Progenitor cell of endocrine pancreas (in vitro differentiated cells): ENCODE data around the gene MPRIP. TPM values are rescaled to one million over a fixed set of nuclear protein-coding genes. Genes with fewer than 3 reads are reported as not detected.

Experiments
- DNase-seq: peaks from one replicate; pipeline ENCODE4 v3.0.0; 2021; ENCODE audit warnings: low spot score; ENCODE audit not compliant: unreplicated experiment
- H3K27ac Mint-ChIP-seq: 2 replicates; pipeline ENCODE4 v1.8.0; 2021; ENCODE audit warnings: mild to moderate bottlenecking, moderate library complexity, mixed read lengths
- H3K27me3 Mint-ChIP-seq: 2 replicates; pipeline ENCODE4 v1.8.0; 2021; ENCODE audit warnings: mixed read lengths
- H3K36me3 Mint-ChIP-seq: 2 replicates; pipeline ENCODE4 v1.8.0; 2022; ENCODE audit warnings: mixed read lengths; ENCODE audit not compliant: insufficient read depth
- H3K4me1 Mint-ChIP-seq: 2 replicates; pipeline ENCODE4 v1.8.0; 2021; ENCODE audit warnings: low read depth, mixed read lengths
- H3K4me3 Mint-ChIP-seq: 2 replicates; pipeline ENCODE4 v1.8.0; 2021; ENCODE audit warnings: low read depth, mild to moderate bottlenecking, moderate library complexity, mixed read lengths
- H3K9me3 Mint-ChIP-seq: 2 replicates; pipeline ENCODE4 v1.8.0; 2021; ENCODE audit warnings: low read depth, mixed read lengths
- total RNA-seq: library from RNA; stranded (reverse); gene quantifications from 2 replicates; pipeline ENCODE4 v1.2.1, GENCODE V29; 2021
- TF ChIP-seq, protein P1 (sequence below): fragments of 200-600 bp; sonication (generic); IDR thresholded peaks from one replicate; pipeline ENCODE4 v1.5.0; 2021; ENCODE audit warnings: antibody characterized with exemption, mild to moderate bottlenecking; ENCODE audit not compliant: unreplicated experiment

Gene MPRIP
- total RNA-seq, 1 donor from 2014 or later = 195 TPM

DNA sequence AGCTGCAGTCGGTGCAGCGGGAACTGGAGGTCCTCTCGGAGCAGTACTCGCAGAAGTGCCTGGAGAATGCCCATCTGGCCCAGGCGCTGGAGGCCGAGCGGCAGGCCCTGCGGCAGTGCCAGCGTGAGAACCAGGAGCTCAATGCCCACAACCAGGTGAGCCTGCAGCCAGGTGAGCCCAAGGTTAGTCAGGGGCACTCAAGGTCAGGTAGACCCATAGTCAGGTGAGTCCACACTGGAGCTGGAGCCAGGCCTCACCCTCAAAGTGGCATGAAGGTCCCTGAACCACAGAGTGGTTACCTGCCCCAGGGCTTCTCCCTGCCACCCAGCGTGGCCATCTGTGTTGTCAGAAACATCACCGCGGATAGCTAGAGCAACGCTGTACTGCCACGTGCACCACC is 131.7 kb downstream of the MPRIP start:
- DNase-seq = no peak
- Mint-ChIP-seq H3K27ac (no peak overlapping the region), H3K4me1 (no peaks in the 10 kb centered on the region), H3K9me3 (no peaks in the 10 kb centered on the region), H3K27me3 (no peaks in the 10 kb centered on the region), H3K4me3 (no peak overlapping the region), H3K36me3 (peaks cover 10% of the 10 kb centered on the region)
- TF ChIP-seq, protein P1, sequence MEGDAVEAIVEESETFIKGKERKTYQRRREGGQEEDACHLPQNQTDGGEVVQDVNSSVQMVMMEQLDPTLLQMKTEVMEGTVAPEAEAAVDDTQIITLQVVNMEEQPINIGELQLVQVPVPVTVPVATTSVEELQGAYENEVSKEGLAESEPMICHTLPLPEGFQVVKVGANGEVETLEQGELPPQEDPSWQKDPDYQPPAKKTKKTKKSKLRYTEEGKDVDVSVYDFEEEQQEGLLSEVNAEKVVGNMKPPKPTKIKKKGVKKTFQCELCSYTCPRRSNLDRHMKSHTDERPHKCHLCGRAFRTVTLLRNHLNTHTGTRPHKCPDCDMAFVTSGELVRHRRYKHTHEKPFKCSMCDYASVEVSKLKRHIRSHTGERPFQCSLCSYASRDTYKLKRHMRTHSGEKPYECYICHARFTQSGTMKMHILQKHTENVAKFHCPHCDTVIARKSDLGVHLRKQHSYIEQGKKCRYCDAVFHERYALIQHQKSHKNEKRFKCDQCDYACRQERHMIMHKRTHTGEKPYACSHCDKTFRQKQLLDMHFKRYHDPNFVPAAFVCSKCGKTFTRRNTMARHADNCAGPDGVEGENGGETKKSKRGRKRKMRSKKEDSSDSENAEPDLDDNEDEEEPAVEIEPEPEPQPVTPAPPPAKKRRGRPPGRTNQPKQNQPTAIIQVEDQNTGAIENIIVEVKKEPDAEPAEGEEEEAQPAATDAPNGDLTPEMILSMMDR = no peak

DNA sequence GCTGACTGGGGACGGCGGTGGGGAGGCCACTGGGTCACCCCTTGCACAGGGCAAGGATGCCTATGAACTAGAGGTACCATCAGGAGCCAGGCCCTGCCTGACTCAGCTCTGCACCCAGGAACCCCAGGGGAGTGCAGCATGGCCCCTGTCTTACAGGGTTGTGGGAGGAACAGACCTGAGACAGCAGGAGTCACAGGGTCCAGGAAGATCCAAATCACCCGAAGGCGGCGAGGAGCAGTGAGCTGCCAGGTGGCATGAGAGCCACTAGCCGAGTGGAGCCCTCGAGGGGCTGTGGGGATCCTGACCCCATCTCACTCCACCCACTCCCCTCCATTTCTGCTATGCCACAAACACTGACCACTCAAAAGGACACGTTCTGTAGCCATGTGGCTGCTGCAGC is 133.1 kb downstream of the MPRIP start:
- no peaks in the 10 kb centered on the region for H3K4me1 Mint-ChIP-seq
- H3K27me3 Mint-ChIP-seq = no peaks in the 10 kb centered on the region
- TF ChIP-seq, protein P1 = no peak
- H3K36me3 Mint-ChIP-seq = peaks cover 11% of the 10 kb centered on the region
- no peak overlapping the region for H3K4me3 Mint-ChIP-seq
- H3K9me3 Mint-ChIP-seq = no peaks in the 10 kb centered on the region
- DNase-seq = no peak
- no peak overlapping the region for H3K27ac Mint-ChIP-seq

DNA sequence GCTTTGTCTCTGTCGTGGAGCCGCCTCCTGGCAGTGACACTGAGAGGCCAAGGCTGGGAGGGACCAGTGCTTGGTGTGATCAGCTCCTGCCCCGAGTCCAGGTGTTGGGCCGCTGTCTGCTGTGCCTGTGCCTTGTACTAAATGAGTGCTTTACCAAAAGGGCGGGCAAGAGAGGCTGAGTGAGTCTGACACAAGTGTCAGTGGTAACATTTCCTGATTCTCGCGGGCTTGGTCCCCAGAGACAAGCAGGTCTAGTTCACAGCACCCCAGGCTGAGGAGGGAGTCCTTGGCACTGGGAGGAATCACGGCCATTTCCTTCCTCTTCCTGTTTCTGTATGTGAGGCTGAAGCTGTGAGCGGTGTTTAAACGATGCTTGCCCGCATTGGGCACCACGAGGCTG is 133.7 kb downstream of the MPRIP start:
- H3K9me3 Mint-ChIP-seq = no peaks in the 10 kb centered on the region
- TF ChIP-seq, protein P1 = no peak
- H3K27ac Mint-ChIP-seq = peak overlapping the region; percentile 16
- DNase-seq = no peak
- no peak overlapping the region for H3K4me3 Mint-ChIP-seq
- H3K4me1 Mint-ChIP-seq = no peaks in the 10 kb centered on the region
- H3K36me3 Mint-ChIP-seq = peaks cover 16% of the 10 kb centered on the region
- no peaks in the 10 kb centered on the region for H3K27me3 Mint-ChIP-seq

DNA sequence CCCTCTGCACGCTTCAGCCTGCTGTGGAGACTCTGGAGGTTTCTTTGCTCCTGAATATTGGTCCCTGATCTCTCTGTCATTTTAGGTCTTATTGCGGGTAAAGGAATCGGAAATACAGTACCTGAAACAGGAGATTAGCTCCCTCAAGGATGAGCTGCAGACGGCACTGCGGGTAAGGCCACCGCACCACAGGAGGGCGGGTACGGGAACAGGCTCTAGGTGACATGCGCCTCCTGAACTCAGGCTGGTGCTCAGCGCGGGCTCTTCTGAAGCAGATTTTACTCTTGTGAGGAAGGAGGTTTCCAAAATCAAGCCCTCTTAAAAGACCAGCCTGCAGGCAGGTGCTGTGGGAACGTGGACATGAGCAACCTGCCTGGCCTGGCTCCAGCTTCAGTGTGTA is 134.1 kb downstream of the MPRIP start:
- Mint-ChIP-seq H3K9me3 (no peaks in the 10 kb centered on the region), H3K36me3 (peaks cover 16% of the 10 kb centered on the region), H3K27me3 (no peaks in the 10 kb centered on the region), H3K4me3 (no peak overlapping the region), H3K4me1 (no peaks in the 10 kb centered on the region), H3K27ac (peak overlapping the region; percentile 16)
- TF ChIP-seq, protein P1 = no peak
- no peak for DNase-seq

DNA sequence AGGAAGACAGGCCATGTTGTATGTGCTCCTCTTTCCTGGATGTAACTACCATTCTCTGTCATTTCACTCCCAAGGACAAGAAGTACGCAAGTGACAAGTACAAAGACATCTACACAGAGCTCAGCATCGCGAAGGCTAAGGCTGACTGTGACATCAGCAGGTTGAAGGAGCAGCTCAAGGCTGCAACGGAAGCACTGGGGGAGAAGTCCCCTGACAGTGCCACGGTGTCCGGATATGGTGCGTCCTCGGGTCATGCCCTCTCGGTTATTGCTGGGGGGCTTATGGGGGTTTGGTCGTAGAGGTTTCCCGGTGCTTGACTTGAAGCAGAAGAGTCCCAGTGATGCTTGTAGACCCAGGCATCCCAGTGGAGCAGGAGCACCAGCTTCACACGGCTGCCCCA is 134.9 kb downstream of the MPRIP start:
- H3K27ac Mint-ChIP-seq = no peak overlapping the region
- TF ChIP-seq, protein P1 = no peak
- no peaks in the 10 kb centered on the region for H3K9me3 Mint-ChIP-seq

More for the DNA sequence above, 134.9 kb downstream of the MPRIP start:
- Mint-ChIP-seq H3K36me3 (peaks cover 17% of the 10 kb centered on the region), H3K27me3 (no peaks in the 10 kb centered on the region), H3K4me1 (no peaks in the 10 kb centered on the region), H3K4me3 (no peak overlapping the region)
- no peak for DNase-seq
